ENCODE results near the gene ALDH4A1.

DNA sequence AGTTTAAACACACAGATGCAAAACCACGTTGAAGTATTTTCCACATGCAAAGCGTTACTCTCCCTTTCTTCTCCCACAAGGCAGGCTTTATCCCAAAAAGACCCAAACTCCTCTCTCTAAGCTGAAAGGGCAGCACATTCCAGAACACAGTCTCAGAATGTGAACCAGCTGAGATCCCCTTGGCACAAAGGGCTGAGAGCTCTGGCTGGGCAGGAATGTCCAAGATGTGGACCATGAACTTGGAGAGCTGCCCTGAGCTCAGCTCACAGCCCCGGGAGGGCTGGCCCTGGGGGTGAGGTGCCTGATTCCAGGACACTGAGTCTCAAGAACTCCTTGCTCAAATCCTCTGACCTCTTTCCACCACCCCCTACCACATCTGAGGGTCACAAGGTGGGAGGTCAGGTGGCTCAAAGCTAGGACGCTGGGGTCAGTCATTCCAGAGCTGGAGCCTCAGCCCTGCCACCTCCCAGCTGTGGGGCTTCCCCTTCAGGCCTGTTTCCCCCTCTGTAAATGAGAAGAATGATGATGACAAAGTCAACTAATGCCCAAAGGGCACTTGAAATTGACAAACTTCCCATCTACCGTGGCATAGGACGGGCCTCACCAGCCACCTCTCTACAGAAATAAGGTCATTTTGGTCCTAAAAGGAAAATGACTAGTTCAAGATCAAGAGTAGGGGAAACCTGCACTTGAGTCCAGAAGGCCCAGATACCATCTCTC is 11.5 kb downstream of the ALDH4A1 start:
- TF ChIP-seq, protein P1, sequence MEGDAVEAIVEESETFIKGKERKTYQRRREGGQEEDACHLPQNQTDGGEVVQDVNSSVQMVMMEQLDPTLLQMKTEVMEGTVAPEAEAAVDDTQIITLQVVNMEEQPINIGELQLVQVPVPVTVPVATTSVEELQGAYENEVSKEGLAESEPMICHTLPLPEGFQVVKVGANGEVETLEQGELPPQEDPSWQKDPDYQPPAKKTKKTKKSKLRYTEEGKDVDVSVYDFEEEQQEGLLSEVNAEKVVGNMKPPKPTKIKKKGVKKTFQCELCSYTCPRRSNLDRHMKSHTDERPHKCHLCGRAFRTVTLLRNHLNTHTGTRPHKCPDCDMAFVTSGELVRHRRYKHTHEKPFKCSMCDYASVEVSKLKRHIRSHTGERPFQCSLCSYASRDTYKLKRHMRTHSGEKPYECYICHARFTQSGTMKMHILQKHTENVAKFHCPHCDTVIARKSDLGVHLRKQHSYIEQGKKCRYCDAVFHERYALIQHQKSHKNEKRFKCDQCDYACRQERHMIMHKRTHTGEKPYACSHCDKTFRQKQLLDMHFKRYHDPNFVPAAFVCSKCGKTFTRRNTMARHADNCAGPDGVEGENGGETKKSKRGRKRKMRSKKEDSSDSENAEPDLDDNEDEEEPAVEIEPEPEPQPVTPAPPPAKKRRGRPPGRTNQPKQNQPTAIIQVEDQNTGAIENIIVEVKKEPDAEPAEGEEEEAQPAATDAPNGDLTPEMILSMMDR (conservative IDR thresholded peaks at IDR 0.05; ENCODE audit: low read depth, low read length): no peak
- TF ChIP-seq EZH2 (IDR thresholded peaks at IDR 0.05; ENCODE audit: low read length, unreplicated experiment) (no peak), EZH2phosphoT487 (IDR thresholded peaks at IDR 0.05; ENCODE audit: borderline replicate concordance, low read length) (no peak)
